Fibroblast of lung (primary cell): Measurements from ENCODE around the gene PAGR1. TPM values are rescaled to one million over a fixed set of nuclear protein-coding genes. Genes with fewer than 3 reads are reported as not detected.

ENCODE experiments used
- DNase-seq, 2 donors: peaks; one replicate each; pipeline versions ENCODE4 v3.0.0 to v3.0.0-alpha.2; 2010; ENCODE audit warnings: low read depth in 2 of 2
- H2AFZ ChIP-seq: 2 replicates; pipeline ENCODE4 v1.5.1; 2012; ENCODE audit warnings: low read length, control low read depth, inconsistent platforms
- H3K27ac ChIP-seq: 2 replicates; pipeline ENCODE4 v1.5.1; 2011; ENCODE audit warnings: low read length, control low read depth; ENCODE audit not compliant: insufficient read depth
- H3K27me3 ChIP-seq: 2 replicates; pipeline ENCODE4 v1.5.1; 2011; ENCODE audit warnings: mild to moderate bottlenecking, low read length; ENCODE audit not compliant: control insufficient read depth, insufficient read depth
- H3K36me3 ChIP-seq: 2 replicates; pipeline ENCODE4 v1.5.1; 2011; ENCODE audit warnings: low read length; ENCODE audit not compliant: control insufficient read depth, insufficient read depth
- H3K4me1 ChIP-seq: 2 replicates; pipeline ENCODE4 v1.5.1; 2011; ENCODE audit warnings: low read length; ENCODE audit not compliant: control insufficient read depth, insufficient read depth; ENCODE audit errors: extremely low read depth
- H3K4me2 ChIP-seq: 2 replicates; pipeline ENCODE4 v1.5.1; 2011; ENCODE audit warnings: low read length, control low read depth; ENCODE audit not compliant: insufficient read depth; ENCODE audit errors: extremely low read depth
- H3K4me3 ChIP-seq, 4 experiments: fragments of 200-600 bp in 1 of 4; sonication (generic) in 1 of 4; replicated peaks in 1 of 4; 2 replicates each; pipeline ENCODE4 v1.5.1; 2011 to 2016; ENCODE audit warnings: low read length in 4 of 4, low read depth in 3 of 4, mild to moderate bottlenecking in 3 of 4, control low read depth in 2 of 4, inconsistent platforms in 1 of 4, mixed read lengths in 1 of 4; ENCODE audit not compliant: insufficient read depth in 1 of 4; ENCODE audit errors: control extremely low read depth in 1 of 4
- H3K79me2 ChIP-seq: 2 replicates; pipeline ENCODE4 v1.5.1; 2012; ENCODE audit warnings: mild to moderate bottlenecking, low read length, inconsistent platforms; ENCODE audit not compliant: control insufficient read depth, insufficient read depth
- H3K9ac ChIP-seq: 2 replicates; pipeline ENCODE4 v1.5.1; 2011; ENCODE audit warnings: mild to moderate bottlenecking, low read length, control low read depth; ENCODE audit not compliant: insufficient read depth
- H3K9me3 ChIP-seq: 2 replicates; pipeline ENCODE4 v1.5.1; 2012; ENCODE audit warnings: low read depth, low read length; ENCODE audit not compliant: control insufficient read depth, insufficient read depth
- H4K20me1 ChIP-seq: 2 replicates; pipeline ENCODE4 v1.5.1; 2011; ENCODE audit warnings: low read length; ENCODE audit not compliant: control insufficient read depth, insufficient read depth; ENCODE audit errors: extremely low read depth
- CTCF ChIP-seq, 2 donors: IDR thresholded peaks in 1 of 2; conservative IDR thresholded peaks in 1 of 2; 1 replicate in 1 of 2; 2 replicates in 1 of 2; pipeline ENCODE4 v1.5.1; 2011 to 2012; ENCODE audit warnings: low read length in 2 of 2, control low read depth in 1 of 2, inconsistent platforms in 1 of 2, low read depth in 1 of 2, mild to moderate bottlenecking in 1 of 2
- EZH2 ChIP-seq: IDR thresholded peaks from 2 replicates; pipeline ENCODE4 v1.5.1; 2012; ENCODE audit warnings: low read length, control low read depth, mild to moderate bottlenecking; ENCODE audit errors: missing control alignments
- polyA plus RNA-seq, 2 donors: library from polyadenylated mRNA; depleted of rRNA in 1 of 2; stranded (reverse) in 1 of 2; unstranded in 1 of 2; fragments of >200 nt; gene quantifications; 2 replicates each; pipeline ENCODE4 v1.2.1, GENCODE V29; 2011 to 2012; ENCODE audit warnings: missing spikeins in 1 of 2
- total RNA-seq: library from RNA; depleted of rRNA; stranded (reverse); fragments of >200 nt; gene quantifications from 2 replicates; pipeline ENCODE4 v1.2.1, GENCODE V29; 2014

The PAGR1 gene
- total and polyA plus RNA-seq, 2 donors (not counting 1 experiment from before 2014, with no cell fraction given): 10.0 to 10.7 TPM

GRCh38 chr16:29844575-29845331 lies 28.8 kb downstream of the PAGR1 start:
- H3K9me3 ChIP-seq: no peaks in the 10 kb centered on the region
- H3K9ac ChIP-seq: no peak overlapping the region
- no peak for TF ChIP-seq EZH2
- no peak for TF ChIP-seq CTCF (conservative IDR thresholded peaks at IDR 0.05 in 1 of 2, IDR thresholded peaks at IDR 0.05 in 1 of 2; ENCODE audit: low read depth in 1 of 2, low read length in 2 of 2)
- H2AFZ ChIP-seq: no peak overlapping the region
- no peaks in the 10 kb centered on the region for H3K4me1 ChIP-seq
- H4K20me1 ChIP-seq: no peaks in the 10 kb centered on the region
- no peaks in the 10 kb centered on the region for H3K27me3 ChIP-seq
- DNase-seq: peak in 1 of 2 donors; percentile 47
- peaks cover 61% of the 10 kb centered on the region for H3K36me3 ChIP-seq
- no peak overlapping the region for H3K4me3 ChIP-seq
- no peak overlapping the region for H3K27ac ChIP-seq
- no peaks in the 10 kb centered on the region for H3K79me2 ChIP-seq
- no peak overlapping the region for H3K4me2 ChIP-seq

- Histone ChIP-seq H3K9ac (no peak overlapping the region), H3K4me2 (no peak overlapping the region), H3K4me3 (no peak overlapping the region), H4K20me1 (no peaks in the 10 kb centered on the region), H3K79me2 (no peaks in the 10 kb centered on the region), H3K4me1 (no peaks in the 10 kb centered on the region), H3K36me3 (peaks cover 57% of the 10 kb centered on the region), H2AFZ (no peak overlapping the region), H3K27ac (no peak overlapping the region), H3K27me3 (no peaks in the 10 kb centered on the region), H3K9me3 (no peaks in the 10 kb centered on the region)
- no peak for DNase-seq
- TF ChIP-seq EZH2 (no peak), CTCF (conservative IDR thresholded peaks at IDR 0.05 in 1 of 2, IDR thresholded peaks at IDR 0.05 in 1 of 2; ENCODE audit: low read depth in 1 of 2, low read length in 2 of 2) (no peak)
Measured at GRCh38 chr16:29845656-29846055, 29.7 kb downstream of the PAGR1 start.

GRCh38 chr16:29848420-29849297 lies 32.7 kb downstream of the PAGR1 start:
- H2AFZ ChIP-seq: no peak overlapping the region
- TF ChIP-seq EZH2 (no peak), CTCF (conservative IDR thresholded peaks at IDR 0.05 in 1 of 2, IDR thresholded peaks at IDR 0.05 in 1 of 2; ENCODE audit: low read depth in 1 of 2, low read length in 2 of 2) (peak; percentile 86 to 94)
- H3K27me3 ChIP-seq: no peaks in the 10 kb centered on the region
- H3K36me3 ChIP-seq: peaks cover 40% of the 10 kb centered on the region
- no peak overlapping the region for H3K27ac ChIP-seq
- no peak overlapping the region for H3K4me2 ChIP-seq
- no peaks in the 10 kb centered on the region for H3K79me2 ChIP-seq
- H3K4me3 ChIP-seq: no peak overlapping the region
- H3K4me1 ChIP-seq: no peaks in the 10 kb centered on the region
- no peak overlapping the region for H3K9ac ChIP-seq
- DNase-seq: peak; percentile 39 to 70
- H3K9me3 ChIP-seq: no peaks in the 10 kb centered on the region
- H4K20me1 ChIP-seq: no peaks in the 10 kb centered on the region
